Psoas muscle (tissue), 8 donors: ENCODE data around the gene TMEM169. TPM values are rescaled to one million over a fixed set of nuclear protein-coding genes. Genes with fewer than 3 reads are reported as not detected.

Source experiments
- ATAC-seq, 4 donors: fragments of 200-7000 bp; cut with Tn5 transposase; one replicate each; pipeline ENCODE4 v1.9.1; 2020; ENCODE audit warnings: moderate library complexity in 3 of 4, mild to moderate bottlenecking in 2 of 4
- DNase-seq, 2 donors: peaks; one replicate each; pipeline ENCODE4 v3.0.0-alpha.2; 2020
- H3K27ac ChIP-seq: fragments of 200-600 bp; one replicate; pipeline ENCODE4 v1.8.0; 2022
- H3K27me3 ChIP-seq, 3 donors: fragments of 200-600 bp in 1 of 3; one replicate each; pipeline versions ENCODE4 v1.6.1 to v1.8.0; 2013 to 2022; ENCODE audit warnings: low read length in 2 of 3, mild to moderate bottlenecking in 2 of 3, moderate library complexity in 1 of 3; ENCODE audit not compliant: insufficient read depth in 3 of 3
- H3K36me3 ChIP-seq, 2 donors: fragments of 200-600 bp in 1 of 2; one replicate each; pipeline versions ENCODE4 v1.6.1 to v1.8.0; 2013 to 2022; ENCODE audit warnings: low read depth in 1 of 2, mild to moderate bottlenecking in 1 of 2, moderate library complexity in 1 of 2; ENCODE audit not compliant: insufficient read depth in 1 of 2
- H3K4me1 ChIP-seq: fragments of 200-600 bp; one replicate; pipeline ENCODE4 v1.8.0; 2022
- H3K4me3 ChIP-seq: fragments of 200-600 bp; one replicate; pipeline ENCODE4 v1.8.0; 2022; ENCODE audit warnings: mild to moderate bottlenecking
- H3K9me3 ChIP-seq: fragments of 200-600 bp; one replicate; pipeline ENCODE4 v1.8.0; 2022
- CTCF ChIP-seq: fragments of 200-600 bp; IDR thresholded peaks from one replicate; pipeline ENCODE4 v1.8.0; 2022; ENCODE audit warnings: antibody characterized with exemption
- WGBS, 3 donors: extraction: QIAGEN DNeasy Blood & Tissue Kit; methylation state at CpG; one replicate each; pipeline versions ENCODE4 v1.1.6 to v1.1.7; 2013; 5-methylcytosine and 5-hydroxymethylcytosine counted together
- intact Hi-C, 2 donors: fragments of 100-400 bp; cut with DNase I; formaldehyde crosslinking; loops; one replicate each; pipeline versions ENCODE4 v1.11.0 to v1.14.2; 2022
- polyA plus RNA-seq, 3 donors: library from polyadenylated mRNA; stranded (reverse); fragments of 200-250 nt; gene quantifications; one replicate each; pipeline ENCODE4 v1.2.3, GENCODE V29; 2013
- total RNA-seq, 4 donors: library from RNA; stranded (reverse); fragmentation: NEBNext Ultra II Directional in 2 of 4; extraction: Animal tissue kit (Norgen Biotek cat#: 25700) in 2 of 4; gene quantifications; one replicate each; pipeline versions ENCODE4 v1.2.1 to v1.2.4, GENCODE V29; 2021 to 2023
- donor health status: healthy with polysubstance abuse.
- donor health status: DM: no; HTN: no; CAD: no; lungs with moderate emphysema.
- donor health status: Bipolar disorder and iron deficiency.
- donor health status: healthy.
- donor health status: DM: yes; HTN: yes; CAD: no.
- donor health status: DM: no; HTN: no; CAD: no.
- donor health status: DM: no; HTN: no; CAD: no.
- donor health status: DM: yes; HTN: yes; CAD: no.

Gene TMEM169
- total and polyA plus RNA-seq, 7 donors: 0.07 to 0.41 (median 0.08) TPM; not detected in 2

- intact Hi-C loops: no loop called here
- Histone ChIP-seq H3K9me3 (no peaks in the 10 kb centered on the region), H3K36me3 (peaks cover 0 to 5% of the 10 kb centered on the region in 2 donors), H3K4me3 (no peak overlapping the region), H3K27ac (no peak overlapping the region), H3K4me1 (no peaks in the 10 kb centered on the region), H3K27me3 (no peaks in the 10 kb centered on the region)
- DNase-seq (no peak), ATAC-seq (no peak)
- TF ChIP-seq CTCF: no peak
Observed at GRCh38 chr2:216073773-216074172, 7.9 kb upstream of the TMEM169 start.

GRCh38 chr2:216074380-216074779, 7.3 kb upstream of the TMEM169 start:
- WGBS, 3 donors: 78 to 80% (median 79%) methylated on average over 1 of the region's 1 CpG
- intact Hi-C loops: no loop called here
- no peak for TF ChIP-seq CTCF
- peaks cover 0 to 5% of the 10 kb centered on the region in 2 donors for H3K36me3 ChIP-seq
- ATAC-seq (no peak), DNase-seq (no peak)
- H3K9me3 ChIP-seq: no peaks in the 10 kb centered on the region
- no peaks in the 10 kb centered on the region for H3K4me1 ChIP-seq
- no peak overlapping the region for H3K27ac ChIP-seq
- H3K27me3 ChIP-seq: no peaks in the 10 kb centered on the region
- no peak overlapping the region for H3K4me3 ChIP-seq

GRCh38 chr2:216074794-216075193, 6.9 kb upstream of the TMEM169 start:
- peaks cover 0 to 5% of the 10 kb centered on the region in 2 donors for H3K36me3 ChIP-seq
- 95 to 97% (median 96%) methylated on average over 1 of the region's 1 CpG for WGBS, 3 donors
- no peaks in the 10 kb centered on the region for H3K4me1 ChIP-seq
- no peak for TF ChIP-seq CTCF
- H3K27me3 ChIP-seq: no peaks in the 10 kb centered on the region
- DNase-seq (no peak), ATAC-seq (no peak)
- no peaks in the 10 kb centered on the region for H3K9me3 ChIP-seq
- H3K4me3 ChIP-seq: no peak overlapping the region
- H3K27ac ChIP-seq: no peak overlapping the region
- intact Hi-C loops: no loop called here

- TF ChIP-seq CTCF: no peak
- Histone ChIP-seq H3K27me3 (no peaks in the 10 kb centered on the region), H3K4me3 (no peak overlapping the region), H3K36me3 (peaks cover 0 to 5% of the 10 kb centered on the region in 2 donors), H3K9me3 (no peaks in the 10 kb centered on the region), H3K27ac (no peak overlapping the region), H3K4me1 (no peaks in the 10 kb centered on the region)
- ATAC-seq: no peak
- 86 to 91% (median 90%) methylated on average over 6 of the region's 6 CpGs for WGBS, 3 donors
- DNase-seq: no peak
- intact Hi-C loops: no loop called here
Observed at GRCh38 chr2:216075510-216076485, 5.9 kb upstream of the TMEM169 start.
